ENCODE results near the gene MEFV.
"Not testable (repeated sequence)": the region's sequence is repeated elsewhere in the genome, so short reads cannot be mapped to it uniquely, and the experiment has no call there.

Gene MEFV

GRCh38 chr16:3198334-3199072, 57.9 kb downstream of the MEFV start:
- DNase-seq (ENCODE audit: low read depth, low spot score), result no peak
- no peak overlapping the region for H3K27ac ChIP-seq
- H3K4me3 ChIP-seq, result no peak overlapping the region
- H3K9ac ChIP-seq (ENCODE audit: insufficient read length), result no peak overlapping the region
- TF ChIP-seq FOXP2 (optimal IDR thresholded peaks at IDR 0.05; ENCODE audit: control extremely low read depth, extremely low read length, insufficient read depth) (no peak), POLR2AphosphoS5 (IDR thresholded peaks at IDR 0.05; ENCODE audit: borderline replicate concordance, low read depth, low read length) (no peak)
- no peaks in the 10 kb centered on the region for H3K36me3 ChIP-seq (ENCODE audit: insufficient read depth, low read length)
- no peaks in the 10 kb centered on the region for H3K9me3 ChIP-seq (ENCODE audit: low read depth, low read length)

DNA sequence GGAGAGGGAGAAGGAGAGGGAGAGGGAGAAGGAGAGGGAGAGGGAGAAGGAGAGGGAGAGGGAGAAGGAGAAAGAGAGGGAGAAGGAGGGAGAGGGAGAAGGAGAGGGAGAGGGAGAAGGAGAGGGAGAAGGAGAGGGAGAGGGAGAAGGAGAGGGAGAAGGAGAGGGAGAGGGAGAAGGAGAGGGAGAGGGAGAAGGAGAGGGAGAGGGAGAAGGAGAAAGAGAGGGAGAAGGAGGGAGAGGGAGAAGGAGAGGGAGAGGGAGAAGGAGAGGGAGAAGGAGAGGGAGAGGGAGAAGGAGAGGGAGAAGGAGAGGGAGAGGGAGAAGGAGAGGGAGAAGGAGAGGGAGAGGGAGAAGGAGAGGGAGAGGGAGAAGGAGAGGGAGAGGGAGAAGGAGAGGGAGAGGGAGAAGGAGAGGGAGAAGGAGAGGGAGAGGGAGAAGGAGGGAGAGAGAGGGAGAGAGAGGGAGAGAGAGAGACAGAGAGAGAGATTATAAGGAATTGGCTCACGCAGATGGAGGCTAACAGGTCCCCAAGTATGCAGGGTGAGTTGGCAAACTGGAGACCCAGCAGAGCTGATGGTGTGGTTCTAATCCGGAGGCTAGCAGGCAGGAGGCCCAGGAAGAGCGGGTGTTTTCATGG, 58.6 kb downstream of the MEFV start:
- H3K9me3 ChIP-seq (ENCODE audit: low read depth, low read length); H3K9ac ChIP-seq (ENCODE audit: insufficient read length); H3K36me3 ChIP-seq (ENCODE audit: insufficient read depth, low read length); H3K27ac ChIP-seq; H3K4me3 ChIP-seq; DNase-seq (ENCODE audit: low read depth, low spot score): not testable (repeated sequence)

DNA sequence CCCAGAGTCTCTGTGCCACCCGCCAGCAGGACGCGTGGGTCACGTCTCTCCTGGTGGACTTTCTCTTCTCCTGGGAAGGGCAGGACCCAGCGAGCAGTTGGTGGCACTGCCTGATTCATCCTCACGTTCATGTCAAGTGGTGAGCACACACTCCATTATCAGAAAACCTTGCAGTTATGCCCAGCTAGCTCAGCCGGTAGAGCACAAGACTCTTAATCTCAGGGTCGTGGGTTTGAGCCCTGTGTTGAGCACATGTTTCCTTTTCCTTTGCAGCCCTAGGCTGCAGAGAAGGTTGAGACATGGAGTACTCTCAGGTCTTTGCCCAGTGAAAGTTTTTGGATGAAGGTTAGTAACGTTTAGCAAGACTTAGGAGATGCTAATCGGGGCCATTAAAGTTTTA, 60.5 kb downstream of the MEFV start:
- H3K36me3 ChIP-seq (ENCODE audit: insufficient read depth, low read length), result no peaks in the 10 kb centered on the region
- TF ChIP-seq POLR2AphosphoS5 (IDR thresholded peaks at IDR 0.05; ENCODE audit: borderline replicate concordance, low read depth, low read length) (no peak), FOXP2 (optimal IDR thresholded peaks at IDR 0.05; ENCODE audit: control extremely low read depth, extremely low read length, insufficient read depth) (no peak), EZH2 (IDR thresholded peaks at IDR 0.05) (no peak)
- DNase-seq (ENCODE audit: low read depth, low spot score), result no peak
- H3K9me3 ChIP-seq (ENCODE audit: low read depth, low read length), result no peaks in the 10 kb centered on the region
- H3K9ac ChIP-seq (ENCODE audit: insufficient read length), result no peak overlapping the region
- H3K4me3 ChIP-seq, result no peak overlapping the region
- no peak overlapping the region for H3K27ac ChIP-seq

DNA sequence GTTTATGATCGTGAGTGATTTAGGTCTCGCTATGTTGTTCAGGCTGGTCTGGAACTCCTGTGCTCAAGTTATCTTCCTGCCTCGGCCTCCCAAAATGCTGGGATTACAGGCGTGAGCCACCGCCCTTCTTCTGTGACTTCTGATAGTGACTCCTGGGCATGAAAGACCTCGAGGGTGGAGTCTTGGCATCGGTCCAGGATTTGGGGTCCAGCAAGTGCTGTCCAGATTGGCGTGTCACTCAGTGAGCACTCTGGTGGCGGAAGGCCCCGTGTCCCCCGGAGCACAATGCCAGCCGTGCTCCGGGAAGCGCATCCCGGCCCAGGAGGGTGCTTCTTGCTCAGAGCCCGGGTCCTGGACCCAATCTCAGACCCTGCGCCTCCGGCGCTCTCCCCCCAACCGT, 61.6 kb downstream of the MEFV start:
- Histone ChIP-seq H3K36me3 (ENCODE audit: insufficient read depth, low read length) (no peaks in the 10 kb centered on the region), H3K27ac (no peak overlapping the region), H3K9me3 (ENCODE audit: low read depth, low read length) (no peaks in the 10 kb centered on the region), H3K4me3 (no peak overlapping the region), H3K9ac (ENCODE audit: insufficient read length) (no peak overlapping the region)
- no peak for TF ChIP-seq FOXP2 (optimal IDR thresholded peaks at IDR 0.05; ENCODE audit: control extremely low read depth, extremely low read length, insufficient read depth)
- DNase-seq (ENCODE audit: low read depth, low spot score), result no peak

DNA sequence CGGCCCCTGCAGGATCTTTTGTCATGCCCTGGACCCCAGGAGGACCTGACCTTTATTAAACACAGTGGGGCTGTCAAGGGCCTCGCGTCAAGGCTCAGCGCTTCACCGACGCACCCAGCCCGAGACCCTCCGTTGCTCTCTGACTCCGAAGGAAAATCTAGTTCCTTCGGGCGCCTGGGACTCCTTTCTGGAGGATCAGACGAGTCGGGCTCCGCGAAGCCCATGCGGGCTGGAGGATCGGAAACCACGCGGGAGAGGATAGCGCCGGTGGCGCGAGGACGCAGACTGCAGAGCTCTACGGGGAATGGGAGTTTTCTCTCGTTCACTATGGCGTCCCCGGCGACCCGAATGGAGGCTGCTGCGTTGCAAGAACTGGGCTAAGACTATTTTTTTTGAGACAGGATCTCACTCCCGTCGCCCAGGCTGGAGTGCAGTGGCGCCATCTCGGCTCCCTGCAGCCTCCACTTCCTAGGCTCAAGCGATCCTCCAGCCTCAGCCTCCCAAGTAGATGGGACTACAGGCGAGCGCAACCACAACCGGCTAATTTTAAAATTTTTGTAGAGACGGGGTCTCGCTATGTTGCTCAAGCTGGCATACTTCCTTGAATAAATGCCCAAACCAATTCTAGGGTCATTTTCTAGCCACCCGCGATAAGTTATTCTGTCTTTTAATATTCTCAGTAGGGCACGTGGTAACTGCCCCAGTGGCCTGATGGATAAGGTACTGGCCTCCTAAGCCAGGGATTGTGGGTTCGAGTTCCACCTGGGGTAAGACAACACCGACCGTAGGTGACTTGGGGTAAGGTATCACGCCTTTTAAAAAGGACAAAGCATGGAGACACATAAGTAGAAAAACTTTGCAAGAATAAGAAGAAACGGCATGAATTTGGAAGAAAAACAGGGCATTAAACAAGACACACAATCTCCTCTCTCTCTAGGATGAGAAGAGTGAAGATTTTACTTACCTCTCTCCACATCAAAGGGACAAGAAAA, 62.9 kb downstream of the MEFV start:
- DNase-seq (ENCODE audit: low read depth, low spot score), result no peak
- Histone ChIP-seq H3K36me3 (ENCODE audit: insufficient read depth, low read length) (no peaks in the 10 kb centered on the region), H3K27ac (no peak overlapping the region), H3K9me3 (ENCODE audit: low read depth, low read length) (no peaks in the 10 kb centered on the region), H3K9ac (ENCODE audit: insufficient read length) (no peak overlapping the region), H3K4me3 (no peak overlapping the region)
- TF ChIP-seq FOXP2 (optimal IDR thresholded peaks at IDR 0.05; ENCODE audit: control extremely low read depth, extremely low read length, insufficient read depth) (no peak), EZH2 (IDR thresholded peaks at IDR 0.05) (no peak), POLR2AphosphoS5 (IDR thresholded peaks at IDR 0.05; ENCODE audit: borderline replicate concordance, low read depth, low read length) (no peak)

GRCh38 chr16:3192476-3193019, 63.9 kb downstream of the MEFV start:
- H3K9me3 ChIP-seq (ENCODE audit: low read depth, low read length), result no peaks in the 10 kb centered on the region
- TF ChIP-seq EZH2 (IDR thresholded peaks at IDR 0.05) (no peak), FOXP2 (optimal IDR thresholded peaks at IDR 0.05; ENCODE audit: control extremely low read depth, extremely low read length, insufficient read depth) (no peak), POLR2AphosphoS5 (IDR thresholded peaks at IDR 0.05; ENCODE audit: borderline replicate concordance, low read depth, low read length) (no peak)
- no peak for DNase-seq (ENCODE audit: low read depth, low spot score)
- no peak overlapping the region for H3K9ac ChIP-seq (ENCODE audit: insufficient read length)
- H3K36me3 ChIP-seq (ENCODE audit: insufficient read depth, low read length), result no peaks in the 10 kb centered on the region
- H3K4me3 ChIP-seq, result no peak overlapping the region
- no peak overlapping the region for H3K27ac ChIP-seq

Measured in SK-N-MC (cell line).